ENCODE data around the gene GRIK1.

GRIK1 gene

DNA sequence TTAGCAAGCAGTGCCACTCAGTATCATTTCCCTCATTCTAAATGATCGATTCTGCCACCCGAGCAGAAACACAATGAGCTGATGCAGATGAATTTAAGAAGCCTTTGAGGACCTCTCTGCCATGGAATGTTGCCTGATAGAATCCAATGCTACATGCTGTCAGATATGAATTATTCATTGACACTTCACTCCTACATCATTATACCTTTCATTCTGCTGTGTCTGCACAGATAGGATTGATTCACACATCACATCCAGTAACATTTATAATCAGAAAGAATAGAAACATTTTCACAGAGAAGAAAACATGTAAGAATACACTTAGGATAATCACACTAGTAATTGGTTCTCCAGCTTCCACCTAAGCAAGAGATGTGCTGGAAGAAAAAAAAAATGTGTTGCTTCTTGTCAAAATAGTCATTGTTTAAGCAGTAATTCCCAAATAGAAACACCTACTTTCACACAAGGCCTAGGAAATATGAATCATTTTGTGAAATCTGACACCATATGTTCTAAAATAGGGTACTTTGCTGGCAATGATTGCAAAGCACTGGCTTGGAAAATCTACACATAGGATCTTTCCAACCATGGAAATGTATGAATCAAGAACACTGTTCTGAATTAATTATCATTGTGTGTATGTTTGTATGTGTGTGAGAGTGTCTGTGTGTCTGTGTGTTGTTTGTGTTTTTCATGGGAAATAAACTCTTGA, 110.1 kb downstream of the GRIK1 start:
- no peak for DNase-seq (ENCODE audit: low read depth in 2 of 2, low spot score in 1 of 2)

DNA sequence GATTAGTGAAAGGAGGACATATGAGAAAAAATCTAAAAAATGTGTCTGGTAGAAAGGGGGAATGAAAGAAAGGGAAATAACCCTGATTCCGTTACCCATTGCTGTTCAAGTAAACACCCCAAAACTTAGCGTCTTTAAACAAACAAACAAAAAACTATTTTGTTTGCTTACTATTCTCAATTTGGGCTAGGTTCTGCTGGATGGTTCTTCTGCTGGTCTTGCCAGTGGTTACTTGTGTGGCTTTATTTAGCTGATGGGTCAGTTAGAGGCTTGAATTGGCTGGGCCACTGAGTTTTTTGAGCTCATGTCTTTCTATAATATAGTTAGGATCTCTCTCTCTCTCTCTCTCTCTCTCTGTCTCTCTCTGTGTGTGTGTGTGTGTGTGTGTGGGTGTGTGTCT, 112.1 kb downstream of the GRIK1 start:
- DNase-seq (ENCODE audit: low read depth in 2 of 2, low spot score in 1 of 2): no peak

DNA sequence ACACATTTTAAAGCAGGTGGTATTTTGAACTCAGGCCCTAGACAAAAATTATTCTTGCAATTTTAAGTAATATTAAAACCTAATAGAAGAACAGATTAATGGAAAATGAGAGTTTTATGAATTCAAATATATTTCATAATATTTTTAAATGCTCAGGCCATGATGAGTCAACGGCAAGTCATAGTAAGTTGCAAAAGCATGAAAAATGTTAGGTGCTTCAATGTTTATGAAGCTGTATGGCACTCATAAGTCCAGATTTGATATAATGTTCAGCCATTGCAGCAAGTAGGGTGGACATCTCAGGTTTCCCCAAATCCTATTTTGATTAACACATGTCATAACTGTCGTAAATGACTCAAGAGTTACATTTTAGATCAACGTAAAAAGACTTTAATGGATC, 112.6 kb downstream of the GRIK1 start:
- DNase-seq (ENCODE audit: low read depth in 2 of 2, low spot score in 1 of 2): no peak

DNA sequence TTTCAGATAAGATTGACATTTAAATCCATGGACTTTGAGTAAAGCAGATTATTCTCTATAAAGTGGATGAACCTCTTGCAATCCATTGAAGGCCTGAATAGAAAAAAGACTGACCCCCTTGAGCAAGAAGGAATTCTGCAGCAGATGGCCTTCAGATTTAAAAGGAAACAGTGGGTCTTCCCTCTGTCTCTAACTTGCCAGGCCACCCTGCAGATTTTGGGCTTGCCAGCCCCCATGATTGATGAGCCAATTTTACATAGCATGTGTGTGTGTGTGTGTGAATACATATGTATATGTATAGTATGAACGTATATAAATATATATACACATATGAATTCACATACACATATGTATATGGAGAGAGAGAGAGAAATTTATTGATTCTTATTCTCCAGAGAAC, 113.4 kb downstream of the GRIK1 start:
- DNase-seq (ENCODE audit: low read depth in 2 of 2, low spot score in 1 of 2): no peak

DNA sequence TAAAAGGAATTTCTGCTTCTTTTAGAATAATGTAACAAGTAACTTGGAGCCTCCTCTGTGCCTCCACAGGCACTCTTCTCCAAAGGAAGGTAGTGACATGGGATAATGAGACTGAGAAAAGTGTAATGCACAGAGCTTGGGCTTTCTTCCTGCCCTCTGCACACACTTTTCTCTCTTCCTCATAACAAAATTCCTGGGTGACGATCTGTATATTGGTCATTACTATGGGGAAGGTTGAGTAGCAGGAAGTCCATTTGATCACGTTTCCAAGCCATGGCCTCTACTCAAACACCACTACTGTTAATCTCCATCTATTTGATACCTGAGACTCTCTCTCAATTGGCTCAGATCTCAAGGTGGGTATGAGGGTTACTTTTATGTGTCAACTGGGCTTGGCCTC, 113.9 kb downstream of the GRIK1 start:
- DNase-seq (ENCODE audit: low read depth in 2 of 2, low spot score in 1 of 2): no peak

DNA sequence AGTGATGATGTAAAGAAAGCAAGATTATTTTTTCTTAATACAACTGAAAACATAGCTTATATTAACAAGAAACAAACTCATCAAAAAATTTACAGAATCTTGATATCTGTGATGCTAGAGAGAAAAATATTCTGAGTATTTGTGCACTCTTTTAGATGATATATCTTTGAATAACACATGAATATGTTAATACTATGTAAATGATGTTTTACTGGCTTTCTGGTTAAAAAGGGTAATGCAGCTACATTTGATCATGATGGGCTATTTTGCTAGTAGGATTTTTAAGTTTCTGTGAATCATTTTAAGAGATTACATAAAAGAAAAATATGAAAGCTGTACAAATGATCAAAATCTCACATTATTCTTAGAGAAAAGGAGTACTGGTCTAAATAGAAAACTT, 114.5 kb downstream of the GRIK1 start:
- no peak for DNase-seq (ENCODE audit: low read depth in 2 of 2, low spot score in 1 of 2)

DNA sequence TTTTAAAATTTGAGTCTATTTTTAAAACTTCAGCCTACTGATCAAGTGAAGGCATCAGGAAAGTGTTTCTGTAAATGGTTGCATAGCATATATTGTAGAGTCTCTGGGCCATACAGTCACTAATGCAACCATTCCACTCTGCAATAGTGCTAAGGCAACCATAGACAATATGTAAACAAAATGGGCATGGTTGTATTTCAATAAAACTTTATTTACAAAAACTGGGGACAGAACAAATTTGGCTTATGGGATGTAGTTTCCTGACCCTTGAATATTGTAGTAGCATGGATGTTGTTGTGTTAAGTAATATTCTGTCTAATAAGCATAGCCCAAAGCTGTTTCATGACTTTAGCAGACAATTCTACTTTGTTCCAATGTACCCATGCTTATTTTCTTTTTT, 117.7 kb downstream of the GRIK1 start:
- DNase-seq (ENCODE audit: low read depth in 2 of 2, low spot score in 1 of 2): no peak

DNA sequence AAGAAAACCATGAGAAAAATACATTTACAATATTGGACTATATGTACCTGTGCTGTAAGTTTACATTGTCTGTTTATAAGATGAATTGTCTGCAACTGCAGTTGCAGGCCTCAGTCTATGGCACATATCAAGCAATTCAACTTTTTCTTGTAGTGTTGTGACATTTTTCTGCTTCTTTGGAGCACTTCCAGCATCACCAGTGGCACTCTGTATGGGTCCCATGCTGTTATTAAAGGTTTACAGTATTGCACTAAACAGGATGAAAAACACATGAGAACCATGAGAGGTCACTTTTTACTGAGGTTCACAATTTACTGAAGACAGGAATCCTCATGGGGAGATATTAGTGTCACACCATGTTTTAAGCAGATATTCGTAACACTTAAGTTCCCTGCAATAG, 118.6 kb downstream of the GRIK1 start:
- DNase-seq (ENCODE audit: low read depth in 2 of 2, low spot score in 1 of 2): no peak

DNA sequence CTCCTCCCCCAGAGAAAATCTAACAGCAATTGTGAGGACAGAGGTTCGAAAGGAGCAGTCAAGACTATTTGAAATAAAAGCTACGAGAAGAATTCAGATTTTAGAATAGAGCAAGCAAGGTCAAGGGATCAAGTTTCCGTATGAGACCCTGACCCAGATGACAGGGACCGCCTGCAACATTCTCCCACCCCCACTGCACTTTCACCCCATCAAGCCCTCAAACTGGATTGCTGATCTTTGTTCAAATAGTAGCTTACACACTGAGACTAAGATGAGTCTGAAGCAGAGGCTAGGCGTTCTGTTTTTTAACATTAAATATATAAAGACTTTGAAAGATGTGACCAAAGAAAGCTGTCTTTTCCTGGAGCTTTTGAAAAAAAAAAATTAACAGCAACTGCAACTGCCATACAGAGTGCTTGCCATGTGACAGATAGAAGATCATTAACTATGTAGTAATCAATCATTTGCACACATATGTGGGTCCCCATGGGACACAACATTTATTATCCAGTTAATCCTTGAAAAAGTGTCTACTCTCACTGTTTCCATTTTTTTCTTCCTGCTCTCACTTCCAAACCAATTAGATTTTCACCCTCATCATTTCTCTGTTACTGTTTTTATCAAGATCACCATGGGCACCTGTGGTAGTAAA, 120.0 kb downstream of the GRIK1 start:
- no peak for DNase-seq (ENCODE audit: low read depth in 2 of 2, low spot score in 1 of 2)

DNA sequence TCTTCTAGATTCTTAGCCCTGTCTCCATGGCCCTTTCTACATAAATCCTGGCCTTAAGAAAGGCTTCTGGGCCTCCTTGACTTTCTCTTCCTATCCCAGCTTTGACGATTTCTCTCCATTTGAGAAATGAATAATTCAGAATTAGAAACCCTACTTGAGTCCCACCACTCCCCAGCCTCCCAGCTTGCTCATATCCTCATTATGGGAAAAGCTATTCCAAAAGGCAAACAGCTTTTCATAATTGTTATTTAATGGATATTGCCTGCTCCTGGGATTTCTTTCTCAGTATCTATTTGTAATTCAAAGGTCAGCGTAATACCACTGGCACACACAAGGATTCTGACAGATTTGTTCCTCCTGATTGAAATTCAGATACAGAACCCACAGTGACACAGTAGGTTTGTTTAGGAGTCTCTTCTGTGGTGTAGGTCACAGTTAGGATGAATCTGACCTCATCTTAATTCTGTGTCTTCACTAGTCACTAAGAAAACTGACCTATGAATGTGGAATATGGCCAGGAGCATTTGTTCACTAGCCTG, 121.3 kb downstream of the GRIK1 start:
- no peak for DNase-seq (ENCODE audit: low read depth in 2 of 2, low spot score in 1 of 2)

DNA sequence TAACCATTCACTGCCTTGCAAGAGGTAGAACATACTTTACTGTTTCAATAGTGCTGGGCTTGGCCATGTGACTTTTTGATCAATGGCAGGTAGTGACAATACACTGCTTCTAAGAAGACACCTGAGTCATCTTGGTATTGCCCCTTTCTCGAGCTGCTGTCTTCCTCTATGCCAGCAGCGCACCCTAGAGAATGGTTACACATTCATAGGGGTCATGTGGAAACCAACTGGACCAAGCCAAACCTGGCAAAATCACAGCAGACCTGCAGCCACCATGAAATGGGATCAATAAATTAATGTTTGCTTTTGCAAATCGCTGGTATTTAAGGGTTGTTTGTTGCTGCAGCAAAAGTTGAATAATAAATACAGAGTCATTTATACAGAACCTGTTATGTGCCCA, 122.3 kb downstream of the GRIK1 start:
- DNase-seq (ENCODE audit: low read depth in 2 of 2, low spot score in 1 of 2): no peak

DNA sequence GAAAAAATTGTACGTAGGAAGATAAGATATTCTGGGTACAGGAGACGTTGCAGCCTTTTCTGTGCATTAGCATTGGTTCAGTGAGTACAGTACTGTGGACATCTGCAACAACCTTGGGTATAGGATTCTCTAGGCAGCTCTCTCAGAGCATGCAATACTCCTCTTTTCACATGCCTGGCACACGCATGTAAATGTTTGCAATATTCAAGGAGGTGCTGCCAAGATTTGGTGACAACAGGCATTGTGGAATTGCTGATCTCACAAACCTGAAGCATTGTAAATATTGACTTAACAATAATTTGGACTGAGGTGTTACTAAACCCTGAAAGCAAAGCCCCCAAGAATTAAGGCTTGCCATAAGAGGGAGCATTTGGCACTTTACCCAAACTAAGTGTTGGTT, 126.8 kb downstream of the GRIK1 start:
- DNase-seq (ENCODE audit: low read depth in 2 of 2, low spot score in 1 of 2): no peak

DNA sequence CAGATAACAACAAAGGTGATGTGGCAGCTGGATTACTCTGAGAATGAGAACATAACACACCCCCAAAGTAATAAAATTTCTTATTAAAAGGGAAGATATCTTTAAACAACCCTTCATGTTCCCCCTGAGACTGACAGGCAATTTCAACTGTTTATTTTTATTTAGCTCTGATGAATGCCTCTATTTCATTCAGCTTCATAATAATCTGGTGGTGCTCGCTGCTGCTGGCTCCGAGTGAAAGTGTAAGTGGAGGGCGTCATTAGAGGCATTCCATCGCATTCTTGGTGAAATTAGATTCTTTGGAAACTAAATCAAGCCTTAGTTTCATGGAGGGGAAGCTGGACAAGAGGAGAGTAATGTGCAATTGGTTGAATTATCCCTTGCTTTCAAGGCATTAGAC, 128.9 kb downstream of the GRIK1 start:
- DNase-seq (ENCODE audit: low read depth in 2 of 2, low spot score in 1 of 2): no peak

DNA sequence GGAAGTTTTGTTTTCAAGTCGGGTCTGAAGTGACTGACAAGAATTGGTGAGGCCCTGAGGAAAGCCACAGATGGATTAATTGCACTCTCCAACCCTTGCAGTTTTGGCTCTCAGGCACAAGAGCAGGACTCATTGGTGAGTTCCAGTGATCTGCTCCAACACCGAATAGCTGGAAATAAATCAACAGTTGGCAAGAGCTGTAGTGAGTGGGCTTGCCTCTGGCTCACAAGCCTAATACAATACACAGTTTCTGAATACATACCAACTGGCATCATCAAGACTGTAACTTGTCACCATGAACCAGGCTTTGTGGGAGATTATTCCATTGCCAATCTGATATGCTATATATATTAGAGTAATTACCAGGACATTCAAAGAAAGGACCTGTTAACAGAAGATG, 131.6 kb downstream of the GRIK1 start:
- DNase-seq (ENCODE audit: low read depth in 2 of 2, low spot score in 1 of 2): no peak

DNA sequence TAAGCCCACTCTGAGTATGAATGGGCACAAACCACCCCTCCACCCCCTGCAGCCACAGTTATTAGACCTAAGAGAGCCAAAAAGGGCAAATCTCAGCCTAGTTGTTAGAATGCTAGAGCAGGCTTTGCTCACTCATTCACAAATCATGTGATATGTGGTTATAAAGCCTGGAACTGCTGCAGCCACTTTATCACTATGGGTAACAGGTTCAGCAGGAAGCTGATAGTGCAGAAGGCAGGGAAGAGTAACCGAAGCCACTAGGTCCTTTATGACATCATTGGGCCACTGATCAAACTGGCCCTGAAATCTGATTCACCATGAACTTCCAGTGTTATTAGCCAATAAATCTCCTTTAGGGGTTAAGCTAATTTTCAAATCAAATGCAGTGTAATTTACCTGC, 134.7 kb downstream of the GRIK1 start:
- DNase-seq (ENCODE audit: low read depth in 2 of 2, low spot score in 1 of 2): no peak

DNA sequence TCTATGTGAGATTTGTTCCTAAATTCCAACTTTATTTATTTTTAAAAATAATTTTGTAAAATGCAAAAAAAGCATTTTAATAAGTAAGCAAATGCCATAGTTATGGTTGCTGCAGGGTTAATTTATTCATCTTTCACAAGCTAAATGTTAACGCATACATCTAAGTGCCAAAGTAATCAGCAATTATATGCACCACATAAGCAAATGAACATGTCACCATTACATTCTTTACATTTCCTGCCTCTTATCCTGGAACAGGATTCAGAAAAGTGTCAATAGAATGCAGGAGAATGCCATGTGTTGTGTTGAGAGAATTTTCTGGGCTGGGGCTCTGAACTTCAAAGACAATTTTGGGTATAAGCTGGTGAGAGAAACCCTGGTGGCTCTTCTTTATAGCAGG, 136.6 kb downstream of the GRIK1 start:
- no peak for DNase-seq (ENCODE audit: low read depth in 2 of 2, low spot score in 1 of 2)

DNA sequence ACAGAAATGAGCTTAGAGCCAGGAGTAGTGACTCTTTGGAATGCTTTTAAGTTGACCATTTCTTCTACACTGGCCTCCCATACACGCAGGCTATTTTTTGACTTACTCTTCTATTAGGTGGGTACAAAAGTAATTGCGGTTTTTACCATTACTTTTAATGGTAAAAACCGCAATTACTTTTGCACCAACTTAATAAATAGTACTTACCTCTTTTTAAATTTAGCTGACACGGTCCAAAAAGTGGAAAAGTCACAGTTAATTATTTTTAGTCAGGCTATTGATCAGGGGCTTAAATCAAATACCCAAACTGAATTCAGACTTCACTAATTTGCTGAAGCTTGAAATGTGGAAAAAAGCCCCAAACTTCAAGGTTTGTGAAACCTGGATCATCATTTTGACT, 138.7 kb downstream of the GRIK1 start:
- no peak for DNase-seq (ENCODE audit: low read depth in 2 of 2, low spot score in 1 of 2)

DNA sequence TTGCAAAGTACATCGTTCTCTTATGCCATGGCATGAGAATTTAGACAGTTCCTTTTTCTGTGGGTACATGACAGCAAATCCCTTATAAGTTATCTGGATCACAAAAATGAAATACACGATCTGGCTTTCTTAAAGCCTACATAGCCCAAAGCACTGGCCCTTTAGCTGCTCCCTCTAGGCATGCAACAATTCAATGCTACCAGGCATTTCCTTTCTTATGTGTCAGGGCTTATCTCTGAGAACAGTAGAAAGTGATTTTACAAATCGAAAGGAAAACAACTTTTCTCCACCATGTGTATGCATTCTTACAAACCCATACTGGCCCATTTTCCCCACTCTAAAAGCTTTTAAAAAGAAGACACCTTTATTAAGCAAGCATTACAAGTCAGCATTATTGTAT, 139.7 kb downstream of the GRIK1 start:
- DNase-seq (ENCODE audit: low read depth in 2 of 2, low spot score in 1 of 2): no peak

DNA sequence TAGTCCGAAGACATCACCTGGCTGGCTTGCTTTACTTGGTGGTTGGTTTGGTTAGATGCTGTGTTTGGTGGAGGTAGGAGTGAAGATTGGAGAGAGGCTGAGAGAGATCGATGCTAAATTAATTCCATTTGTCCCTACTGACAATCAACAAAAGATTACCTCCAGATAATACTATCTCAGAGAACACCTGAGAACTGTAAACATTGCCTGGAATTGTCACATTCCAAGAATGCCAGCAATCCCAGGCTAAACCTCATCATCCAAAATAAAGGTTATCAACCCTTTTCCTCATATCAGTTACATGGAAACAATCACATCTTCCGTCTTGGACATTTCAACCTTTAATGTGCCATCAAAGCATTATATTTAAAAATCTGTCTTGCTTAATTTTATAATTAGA, 141.0 kb downstream of the GRIK1 start:
- no peak for DNase-seq (ENCODE audit: low read depth in 2 of 2, low spot score in 1 of 2)

DNA sequence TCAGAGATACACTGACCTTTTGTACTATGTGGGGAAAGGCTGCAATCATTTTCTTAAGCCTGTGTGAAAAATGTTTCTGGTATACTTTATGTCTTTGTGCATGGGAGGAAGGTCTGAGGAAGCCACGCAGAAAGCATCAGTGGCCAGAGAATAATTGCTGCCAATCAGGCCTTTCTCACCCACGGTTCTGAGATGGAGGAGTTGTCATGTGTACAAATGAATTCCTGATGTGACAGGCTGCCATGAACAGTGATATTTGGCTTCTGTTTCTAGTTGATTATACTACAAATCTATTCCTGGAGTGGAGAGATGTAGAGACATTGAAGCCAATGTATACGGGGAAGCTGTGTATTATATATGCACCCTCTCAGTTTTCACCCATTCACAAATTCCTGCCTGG, 142.6 kb downstream of the GRIK1 start:
- no peak for DNase-seq (ENCODE audit: low read depth in 2 of 2, low spot score in 1 of 2)

DNA sequence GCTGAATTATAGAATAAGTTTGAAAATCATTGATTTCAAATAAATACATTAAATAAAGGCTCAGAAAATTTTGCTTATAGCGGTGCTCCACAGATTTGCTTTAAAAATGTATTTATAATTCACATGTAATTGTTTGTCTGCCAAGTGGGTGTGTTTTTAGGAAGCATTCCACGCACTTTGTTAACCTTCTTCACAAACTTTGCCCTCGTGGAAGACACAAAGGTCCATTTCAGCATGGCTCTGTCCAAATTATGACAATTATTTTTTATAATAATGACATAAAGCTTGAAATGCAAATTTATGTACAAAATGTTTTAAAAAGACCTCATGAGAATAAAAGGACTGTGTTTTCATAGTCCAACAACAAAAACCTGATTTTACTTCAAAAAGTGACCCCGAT, 146.1 kb downstream of the GRIK1 start:
- no peak for DNase-seq (ENCODE audit: low read depth in 2 of 2, low spot score in 1 of 2)

DNA sequence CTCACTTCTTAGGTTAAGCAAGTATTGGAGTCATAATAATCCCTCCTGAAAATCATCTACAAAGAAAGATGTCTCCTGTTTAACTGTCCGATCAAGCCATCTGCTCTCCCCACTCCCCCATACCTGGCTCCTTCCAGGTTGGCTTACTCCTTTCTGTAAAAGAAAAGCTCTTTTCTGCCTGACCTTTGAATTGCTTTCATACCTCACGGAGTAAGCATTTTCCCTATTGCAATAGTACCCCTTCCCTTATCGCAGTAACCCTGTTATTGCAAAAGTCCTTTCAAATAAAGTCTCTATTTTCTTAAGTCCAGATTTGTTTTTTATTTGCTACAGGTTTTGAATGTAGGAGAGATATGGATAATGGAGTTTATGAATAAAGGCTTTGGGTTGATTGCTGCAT, 150.4 kb downstream of the GRIK1 start:
- DNase-seq (ENCODE audit: low read depth in 2 of 2, low spot score in 1 of 2): no peak

DNA sequence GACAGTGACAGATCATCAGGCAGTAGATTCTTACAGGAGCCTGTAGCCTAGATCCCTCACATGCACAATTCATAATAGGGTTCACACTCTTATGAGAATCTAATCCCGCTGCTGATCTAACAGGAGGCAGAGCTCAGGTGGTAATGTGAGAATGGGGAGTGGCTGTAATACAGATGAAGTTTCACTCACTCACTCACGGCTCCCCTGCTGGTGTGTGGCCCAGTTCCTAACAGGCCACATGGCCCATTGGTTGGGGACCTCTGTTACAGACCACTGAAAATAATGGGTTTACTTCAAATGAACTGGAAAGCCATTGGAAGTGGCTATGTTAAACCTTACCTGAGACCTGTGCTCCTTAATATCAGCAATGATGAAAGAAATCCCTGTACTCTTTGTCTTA, 151.0 kb downstream of the GRIK1 start:
- DNase-seq (ENCODE audit: low read depth in 2 of 2, low spot score in 1 of 2): no peak
